ENCODE measurements around the gene DNAAF6. TPM values are rescaled to one million over a fixed set of nuclear protein-coding genes. Genes with fewer than 3 reads are reported as not detected.

Gene DNAAF6
- total RNA-seq, 6 experiments from 2014 or later, result not detected

GRCh38 chrX:107228486-107228819, 22.0 kb downstream of the DNAAF6 start:
- Mint-ChIP-seq H3K4me1 (ENCODE audit: low read depth) (no peaks in the 10 kb centered on the region), H3K9me3 (no peaks in the 10 kb centered on the region), H3K27ac (no peak overlapping the region), H3K36me3 (ENCODE audit: low read depth) (no peaks in the 10 kb centered on the region), H3K27me3 (ENCODE audit: insufficient read depth) (no peaks in the 10 kb centered on the region; the same call in 1 of the 2 replicates), H3K4me3 (no peak overlapping the region)
- DNase-seq, result no peak
- TF ChIP-seq CTCF (IDR thresholded peaks at IDR 0.05), result no peak

GRCh38 chrX:107272431-107272921, 66.1 kb downstream of the DNAAF6 start:
- H3K36me3 Mint-ChIP-seq (ENCODE audit: low read depth), result no peaks in the 10 kb centered on the region
- H3K4me1 Mint-ChIP-seq (ENCODE audit: low read depth), result no peaks in the 10 kb centered on the region
- no peak overlapping the region for H3K4me3 Mint-ChIP-seq
- H3K27ac Mint-ChIP-seq, result no peak overlapping the region
- peaks cover 2% of the 10 kb centered on the region; the same call in 1 of the 2 replicates for H3K27me3 Mint-ChIP-seq (ENCODE audit: insufficient read depth)
- no peaks in the 10 kb centered on the region for H3K9me3 Mint-ChIP-seq
- no peak for TF ChIP-seq CTCF (IDR thresholded peaks at IDR 0.05)
- DNase-seq, result no peak

- Mint-ChIP-seq H3K9me3 (no peaks in the 10 kb centered on the region), H3K4me1 (ENCODE audit: low read depth) (no peaks in the 10 kb centered on the region), H3K27me3 (ENCODE audit: insufficient read depth) (peaks cover 2% of the 10 kb centered on the region; the same call in 1 of the 2 replicates), H3K36me3 (ENCODE audit: low read depth) (no peaks in the 10 kb centered on the region), H3K27ac (no peak overlapping the region), H3K4me3 (no peak overlapping the region)
- no peak for DNase-seq
- TF ChIP-seq CTCF (IDR thresholded peaks at IDR 0.05), result no peak
Observed at GRCh38 chrX:107273795-107274194, 67.4 kb downstream of the DNAAF6 start.

- DNase-seq, result no peak
- TF ChIP-seq CTCF (IDR thresholded peaks at IDR 0.05), result no peak
Observed at GRCh38 chrX:107288676-107289075, 82.3 kb downstream of the DNAAF6 start.

GRCh38 chrX:107290019-107290418, 83.6 kb downstream of the DNAAF6 start:
- H3K4me3 Mint-ChIP-seq, result no peak overlapping the region
- H3K4me1 Mint-ChIP-seq (ENCODE audit: low read depth), result no peaks in the 10 kb centered on the region
- no peaks in the 10 kb centered on the region for H3K9me3 Mint-ChIP-seq
- H3K27me3 Mint-ChIP-seq (ENCODE audit: insufficient read depth), result peaks cover under 1% of the 10 kb centered on the region; the same call in 1 of the 2 replicates
- DNase-seq, result no peak
- no peak overlapping the region for H3K27ac Mint-ChIP-seq
- TF ChIP-seq CTCF (IDR thresholded peaks at IDR 0.05), result no peak
- no peaks in the 10 kb centered on the region for H3K36me3 Mint-ChIP-seq (ENCODE audit: low read depth)

More at GRCh38 chrX:107288676-107289075, 82.3 kb downstream of the DNAAF6 start:
- Mint-ChIP-seq H3K4me3 (no peak overlapping the region), H3K4me1 (ENCODE audit: low read depth) (no peaks in the 10 kb centered on the region), H3K9me3 (no peaks in the 10 kb centered on the region), H3K27me3 (ENCODE audit: insufficient read depth) (peaks cover 2% of the 10 kb centered on the region; the same call in 1 of the 2 replicates), H3K36me3 (ENCODE audit: low read depth) (no peaks in the 10 kb centered on the region), H3K27ac (no peak overlapping the region)

- Mint-ChIP-seq H3K36me3 (ENCODE audit: low read depth) (no peaks in the 10 kb centered on the region), H3K9me3 (no peaks in the 10 kb centered on the region), H3K4me3 (no peak overlapping the region), H3K27ac (no peak overlapping the region), H3K4me1 (ENCODE audit: low read depth) (no peaks in the 10 kb centered on the region), H3K27me3 (ENCODE audit: insufficient read depth) (no peaks in the 10 kb centered on the region)
- no peak for TF ChIP-seq CTCF (IDR thresholded peaks at IDR 0.05)
- DNase-seq, result no peak
Observed at GRCh38 chrX:107293056-107293455, 86.6 kb downstream of the DNAAF6 start.
